ENCODE measurements around the gene DDX10. TPM values are rescaled to one million over a fixed set of nuclear protein-coding genes. Genes with fewer than 3 reads are reported as not detected.

Gene DDX10
- total and polyA plus RNA-seq, 4 donors = 8.0 to 11.8 (median 9.0) TPM

DNA sequence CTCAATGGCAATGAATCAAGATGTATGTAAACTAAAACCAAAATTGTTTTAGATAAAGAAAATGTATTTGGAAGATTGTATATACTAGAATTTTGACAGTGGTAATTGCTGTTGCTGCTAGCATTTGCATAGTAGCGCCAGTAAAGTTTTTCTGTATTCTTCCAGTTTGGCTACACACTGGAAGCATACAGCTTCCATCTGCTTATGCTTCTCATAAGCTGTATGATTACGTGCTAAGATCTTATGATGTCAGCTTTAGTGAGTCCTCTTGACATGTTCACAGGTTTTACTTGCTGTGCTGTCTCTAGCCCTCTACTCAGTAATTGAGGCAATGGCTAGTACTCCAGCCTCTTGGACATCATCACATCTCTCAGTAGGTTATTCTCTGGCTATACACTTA, 256.3 kb downstream of the DDX10 start:
- Histone ChIP-seq H3K36me3 (ENCODE audit: control insufficient read depth in 4 of 4, insufficient read depth in 3 of 4, low read depth in 1 of 4, low read length in 3 of 4) (no peaks in the 10 kb centered on the region), H3K27me3 (ENCODE audit: control insufficient read depth in 4 of 4, insufficient read depth in 4 of 4, low read length in 3 of 4) (no peaks in the 10 kb centered on the region), H3K4me3 (ENCODE audit: low read depth in 1 of 3, low read length in 3 of 3) (no peak overlapping the region), H3K9me3 (ENCODE audit: control insufficient read depth in 4 of 4, low read length in 3 of 4) (no peaks in the 10 kb centered on the region), H3K4me1 (ENCODE audit: control insufficient read depth in 4 of 4, insufficient read depth in 4 of 4, low read length in 3 of 4) (no peaks in the 10 kb centered on the region), H3K27ac (ENCODE audit: low read depth in 1 of 2, low read length in 2 of 2) (no peak overlapping the region), H3K9ac (ENCODE audit: low read depth in 1 of 2, low read length in 2 of 2) (no peak overlapping the region)
- DNase-seq (ENCODE audit: low spot score) = no peak
- WGBS = 99% methylated on average over 2 of the region's 2 CpGs
- TF ChIP-seq JUND (IDR thresholded peaks at IDR 0.05) = no peak
- TF ChIP-seq ATF3 (IDR thresholded peaks at IDR 0.05) = no peak
- no peak for TF ChIP-seq TAF1 (conservative IDR thresholded peaks at IDR 0.05)
- TF ChIP-seq, protein P1, sequence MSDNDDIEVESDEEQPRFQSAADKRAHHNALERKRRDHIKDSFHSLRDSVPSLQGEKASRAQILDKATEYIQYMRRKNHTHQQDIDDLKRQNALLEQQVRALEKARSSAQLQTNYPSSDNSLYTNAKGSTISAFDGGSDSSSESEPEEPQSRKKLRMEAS (IDR thresholded peaks at IDR 0.05) = no peak
- TF ChIP-seq HNF4A (conservative IDR thresholded peaks at IDR 0.05) = no peak
- TF ChIP-seq REST (IDR thresholded peaks at IDR 0.05) = no peak
- TF ChIP-seq SP1 (IDR thresholded peaks at IDR 0.05) = no peak
- TF ChIP-seq YY1 (IDR thresholded peaks at IDR 0.05) = no peak
- TF ChIP-seq RAD21 (IDR thresholded peaks at IDR 0.05) = no peak
- TF ChIP-seq HNF4G (IDR thresholded peaks at IDR 0.05) = no peak
- TF ChIP-seq NR2F2 (IDR thresholded peaks at IDR 0.05) = no peak
- TF ChIP-seq ZBTB33 (IDR thresholded peaks at IDR 0.05) = no peak
- TF ChIP-seq RXRA (IDR thresholded peaks at IDR 0.05) = no peak
- TF ChIP-seq, protein P2, sequence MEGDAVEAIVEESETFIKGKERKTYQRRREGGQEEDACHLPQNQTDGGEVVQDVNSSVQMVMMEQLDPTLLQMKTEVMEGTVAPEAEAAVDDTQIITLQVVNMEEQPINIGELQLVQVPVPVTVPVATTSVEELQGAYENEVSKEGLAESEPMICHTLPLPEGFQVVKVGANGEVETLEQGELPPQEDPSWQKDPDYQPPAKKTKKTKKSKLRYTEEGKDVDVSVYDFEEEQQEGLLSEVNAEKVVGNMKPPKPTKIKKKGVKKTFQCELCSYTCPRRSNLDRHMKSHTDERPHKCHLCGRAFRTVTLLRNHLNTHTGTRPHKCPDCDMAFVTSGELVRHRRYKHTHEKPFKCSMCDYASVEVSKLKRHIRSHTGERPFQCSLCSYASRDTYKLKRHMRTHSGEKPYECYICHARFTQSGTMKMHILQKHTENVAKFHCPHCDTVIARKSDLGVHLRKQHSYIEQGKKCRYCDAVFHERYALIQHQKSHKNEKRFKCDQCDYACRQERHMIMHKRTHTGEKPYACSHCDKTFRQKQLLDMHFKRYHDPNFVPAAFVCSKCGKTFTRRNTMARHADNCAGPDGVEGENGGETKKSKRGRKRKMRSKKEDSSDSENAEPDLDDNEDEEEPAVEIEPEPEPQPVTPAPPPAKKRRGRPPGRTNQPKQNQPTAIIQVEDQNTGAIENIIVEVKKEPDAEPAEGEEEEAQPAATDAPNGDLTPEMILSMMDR (IDR thresholded peaks at IDR 0.05; ENCODE audit: low read depth, low read length, missing input control) = no peak
- TF ChIP-seq EGR1 (IDR thresholded peaks at IDR 0.05; ENCODE audit: low read depth in 2 of 2) = no peak
- no peak for TF ChIP-seq FOXA1 (IDR thresholded peaks at IDR 0.05)
- no peak for TF ChIP-seq FOXA2 (IDR thresholded peaks at IDR 0.05)

GRCh38 chr11:108922241-108922640, 257.4 kb downstream of the DDX10 start:
- no peak overlapping the region for H3K4me3 ChIP-seq (ENCODE audit: low read depth in 1 of 3, low read length in 3 of 3)
- no peak overlapping the region for H3K27ac ChIP-seq (ENCODE audit: low read depth in 1 of 2, low read length in 2 of 2)
- WGBS = 83% methylated on average over 3 of the region's 3 CpGs
- no peak for DNase-seq (ENCODE audit: low spot score)
- H3K9ac ChIP-seq (ENCODE audit: low read depth in 1 of 2, low read length in 2 of 2) = no peak overlapping the region
- TF ChIP-seq TAF1 (conservative IDR thresholded peaks at IDR 0.05) = no peak
- no peaks in the 10 kb centered on the region for H3K4me1 ChIP-seq (ENCODE audit: control insufficient read depth in 4 of 4, insufficient read depth in 4 of 4, low read length in 3 of 4)
- no peaks in the 10 kb centered on the region for H3K36me3 ChIP-seq (ENCODE audit: control insufficient read depth in 4 of 4, insufficient read depth in 3 of 4, low read depth in 1 of 4, low read length in 3 of 4)
- H3K27me3 ChIP-seq (ENCODE audit: control insufficient read depth in 4 of 4, insufficient read depth in 4 of 4, low read length in 3 of 4) = no peaks in the 10 kb centered on the region
- no peaks in the 10 kb centered on the region for H3K9me3 ChIP-seq (ENCODE audit: control insufficient read depth in 4 of 4, low read length in 3 of 4)
